Measurements from ENCODE around the gene SLC24A3.
A peak's percentile ranks its signal among the peaks of the same experiment; 100 is the strongest.

Gene SLC24A3

DNA sequence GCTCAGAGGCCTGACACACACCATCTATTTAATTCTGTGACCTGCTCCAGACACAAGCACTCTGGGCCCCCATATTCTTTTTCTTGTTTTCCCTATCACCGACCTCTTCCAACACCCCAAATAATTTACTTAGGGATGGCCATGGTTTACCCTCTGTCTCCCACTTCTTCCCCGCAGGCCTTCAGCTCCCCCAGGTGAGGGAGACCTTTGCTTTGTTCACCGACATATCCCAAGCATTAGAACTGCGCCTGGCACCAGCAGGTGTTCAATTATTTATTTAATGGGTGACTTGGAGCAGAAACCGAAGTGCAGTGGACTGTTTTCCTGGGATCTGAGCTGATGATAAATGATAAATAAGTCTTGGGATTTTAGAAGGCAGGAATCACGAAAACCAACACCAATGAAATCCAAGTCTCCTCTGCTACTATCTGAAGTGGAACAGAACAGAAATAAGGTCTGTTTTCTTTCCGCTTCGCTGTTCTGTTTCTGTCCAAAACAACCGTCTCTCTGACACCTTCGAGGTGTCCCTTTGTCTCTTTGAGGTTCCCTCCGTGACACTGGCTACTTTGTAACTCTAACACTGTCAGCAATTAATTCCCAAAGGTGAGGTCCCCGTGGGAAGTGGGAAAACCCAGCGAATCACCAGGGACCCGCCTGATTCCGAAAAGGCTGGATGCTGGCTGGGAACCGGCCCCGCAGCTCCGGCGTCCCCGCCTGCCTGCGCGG, 544.5 kb downstream of the SLC24A3 start (continued):
- TF ChIP-seq TSHZ2 (CRISPR knock-in tag; IDR thresholded peaks at IDR 0.05), result no peak

GRCh38 chr20:19757487-19758132, 545.2 kb downstream of the SLC24A3 start:
- ATAC-seq, result peak; percentile 94
- TF ChIP-seq ZNF565 (CRISPR knock-in tag; conservative IDR thresholded peaks at IDR 0.05; ENCODE audit: low read depth) (no peak), TOX (CRISPR knock-in tag; IDR thresholded peaks at IDR 0.05; ENCODE audit: borderline replicate concordance) (no peak), TSHZ2 (CRISPR knock-in tag; IDR thresholded peaks at IDR 0.05) (no peak), RARB (CRISPR knock-in tag; IDR thresholded peaks at IDR 0.05) (no peak), ZFP30 (CRISPR knock-in tag; IDR thresholded peaks at IDR 0.05) (no peak), CSRNP3 (CRISPR knock-in tag; IDR thresholded peaks at IDR 0.05) (no peak), CSDC2 (CRISPR knock-in tag; IDR thresholded peaks at IDR 0.05) (no peak)

GRCh38 chr20:19758133-19758500, 545.7 kb downstream of the SLC24A3 start, which contains the start of gene RIN2:
TSS of gene RIN2 (plus strand) at chr20:19758258. CDS start at chr20:19889602, 131,344 bp downstream.
- TF ChIP-seq CREB5 (CRISPR knock-in tag; IDR thresholded peaks at IDR 0.05; ENCODE audit: low read depth) (no peak), TSHZ2 (CRISPR knock-in tag; IDR thresholded peaks at IDR 0.05) (no peak), TOX (CRISPR knock-in tag; IDR thresholded peaks at IDR 0.05; ENCODE audit: borderline replicate concordance) (no peak), ISL1 (CRISPR knock-in tag; IDR thresholded peaks at IDR 0.05) (no peak), ZC3H10 (CRISPR knock-in tag; IDR thresholded peaks at IDR 0.05) (no peak), RARB (CRISPR knock-in tag; IDR thresholded peaks at IDR 0.05) (no peak), GLIS3 (CRISPR knock-in tag; IDR thresholded peaks at IDR 0.05) (no peak), SNAI2 (CRISPR knock-in tag; IDR thresholded peaks at IDR 0.05) (no peak), ZFP3 (CRISPR knock-in tag; IDR thresholded peaks at IDR 0.05) (no peak), ZNF70 (CRISPR knock-in tag; IDR thresholded peaks at IDR 0.05) (no peak), CSDC2 (CRISPR knock-in tag; IDR thresholded peaks at IDR 0.05) (no peak), BACH2 (CRISPR knock-in tag; IDR thresholded peaks at IDR 0.05; ENCODE audit: borderline replicate concordance) (no peak), ARNTL (CRISPR knock-in tag; IDR thresholded peaks at IDR 0.05; ENCODE audit: borderline replicate concordance, low read depth) (no peak), OSR1 (CRISPR knock-in tag; IDR thresholded peaks at IDR 0.05) (no peak), ZNF565 (CRISPR knock-in tag; conservative IDR thresholded peaks at IDR 0.05; ENCODE audit: low read depth) (no peak), ZFP30 (CRISPR knock-in tag; IDR thresholded peaks at IDR 0.05) (no peak), PPARA (CRISPR knock-in tag; IDR thresholded peaks at IDR 0.05; ENCODE audit: borderline replicate concordance) (no peak)
- TF ChIP-seq, protein P1, sequence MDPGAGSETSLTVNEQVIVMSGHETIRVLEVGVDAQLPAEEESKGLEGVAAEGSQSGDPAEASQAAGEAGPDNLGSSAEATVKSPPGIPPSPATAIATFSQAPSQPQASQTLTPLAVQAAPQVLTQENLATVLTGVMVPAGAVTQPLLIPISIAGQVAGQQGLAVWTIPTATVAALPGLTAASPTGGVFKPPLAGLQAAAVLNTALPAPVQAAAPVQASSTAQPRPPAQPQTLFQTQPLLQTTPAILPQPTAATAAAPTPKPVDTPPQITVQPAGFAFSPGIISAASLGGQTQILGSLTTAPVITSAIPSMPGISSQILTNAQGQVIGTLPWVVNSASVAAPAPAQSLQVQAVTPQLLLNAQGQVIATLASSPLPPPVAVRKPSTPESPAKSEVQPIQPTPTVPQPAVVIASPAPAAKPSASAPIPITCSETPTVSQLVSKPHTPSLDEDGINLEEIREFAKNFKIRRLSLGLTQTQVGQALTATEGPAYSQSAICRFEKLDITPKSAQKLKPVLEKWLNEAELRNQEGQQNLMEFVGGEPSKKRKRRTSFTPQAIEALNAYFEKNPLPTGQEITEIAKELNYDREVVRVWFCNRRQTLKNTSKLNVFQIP (CRISPR knock-in tag; IDR thresholded peaks at IDR 0.05; ENCODE audit: borderline replicate concordance, low read depth), result no peak
- TF ChIP-seq, protein P2, sequence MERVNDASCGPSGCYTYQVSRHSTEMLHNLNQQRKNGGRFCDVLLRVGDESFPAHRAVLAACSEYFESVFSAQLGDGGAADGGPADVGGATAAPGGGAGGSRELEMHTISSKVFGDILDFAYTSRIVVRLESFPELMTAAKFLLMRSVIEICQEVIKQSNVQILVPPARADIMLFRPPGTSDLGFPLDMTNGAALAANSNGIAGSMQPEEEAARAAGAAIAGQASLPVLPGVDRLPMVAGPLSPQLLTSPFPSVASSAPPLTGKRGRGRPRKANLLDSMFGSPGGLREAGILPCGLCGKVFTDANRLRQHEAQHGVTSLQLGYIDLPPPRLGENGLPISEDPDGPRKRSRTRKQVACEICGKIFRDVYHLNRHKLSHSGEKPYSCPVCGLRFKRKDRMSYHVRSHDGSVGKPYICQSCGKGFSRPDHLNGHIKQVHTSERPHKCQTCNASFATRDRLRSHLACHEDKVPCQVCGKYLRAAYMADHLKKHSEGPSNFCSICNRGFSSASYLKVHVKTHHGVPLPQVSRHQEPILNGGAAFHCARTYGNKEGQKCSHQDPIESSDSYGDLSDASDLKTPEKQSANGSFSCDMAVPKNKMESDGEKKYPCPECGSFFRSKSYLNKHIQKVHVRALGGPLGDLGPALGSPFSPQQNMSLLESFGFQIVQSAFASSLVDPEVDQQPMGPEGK (CRISPR knock-in tag; IDR thresholded peaks at IDR 0.05; ENCODE audit: borderline replicate concordance), result no peak
- peak; percentile 77 for ATAC-seq
